HG03439 (cell line): ENCODE results near the gene CCBE1.

ENCODE experiments used
- ATAC-seq: cut with Tn5 transposase; IDR thresholded peaks from one replicate; pipeline ENCODE4 v1.9.1; 2021; ENCODE audit warnings: mild to moderate bottlenecking, moderate library complexity; ENCODE audit not compliant: unreplicated experiment

The CCBE1 gene

DNA sequence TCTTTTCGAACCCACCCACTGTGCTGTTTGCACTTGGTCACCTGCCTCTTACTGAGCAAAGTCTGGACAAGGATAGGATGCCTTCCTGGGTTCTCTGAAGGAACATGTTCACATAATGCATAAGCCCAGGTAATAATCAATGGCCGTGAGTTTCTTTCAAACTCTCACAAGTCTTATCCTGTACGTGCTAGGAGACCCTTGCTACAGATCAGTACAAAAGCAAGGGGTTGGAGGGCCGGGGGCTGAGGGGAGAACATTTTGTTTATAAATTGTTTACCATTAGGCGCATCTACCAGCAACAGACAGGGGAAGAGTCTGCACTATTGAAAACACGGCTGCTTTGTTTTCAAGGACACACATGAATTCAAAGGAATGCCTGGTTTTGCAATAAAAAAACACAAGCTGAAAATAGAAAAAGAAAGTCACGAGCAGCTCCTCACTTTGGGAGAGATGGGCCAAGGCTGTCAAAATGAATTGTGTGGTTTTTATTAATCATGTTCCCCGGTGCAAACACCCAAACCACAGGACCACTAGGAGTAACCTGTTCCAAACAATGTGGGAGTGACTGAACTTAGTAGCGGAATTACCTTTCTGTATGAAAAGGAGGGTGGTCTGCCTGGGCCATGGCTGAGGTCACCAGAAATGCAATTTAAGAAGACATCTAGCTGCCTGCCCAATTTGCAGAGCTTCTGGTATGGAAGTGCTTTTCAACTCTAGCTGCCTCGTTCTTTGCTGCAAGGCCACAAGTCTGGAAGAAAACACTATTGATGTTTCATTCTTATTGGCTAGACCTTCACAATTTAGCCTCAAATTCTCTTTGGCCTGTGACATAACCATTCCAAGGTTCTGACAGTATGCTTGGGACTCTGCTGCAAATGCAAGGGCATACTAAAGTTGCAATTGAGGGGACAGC, 73.5 kb downstream of the CCBE1 start:
- ATAC-seq: no peak

DNA sequence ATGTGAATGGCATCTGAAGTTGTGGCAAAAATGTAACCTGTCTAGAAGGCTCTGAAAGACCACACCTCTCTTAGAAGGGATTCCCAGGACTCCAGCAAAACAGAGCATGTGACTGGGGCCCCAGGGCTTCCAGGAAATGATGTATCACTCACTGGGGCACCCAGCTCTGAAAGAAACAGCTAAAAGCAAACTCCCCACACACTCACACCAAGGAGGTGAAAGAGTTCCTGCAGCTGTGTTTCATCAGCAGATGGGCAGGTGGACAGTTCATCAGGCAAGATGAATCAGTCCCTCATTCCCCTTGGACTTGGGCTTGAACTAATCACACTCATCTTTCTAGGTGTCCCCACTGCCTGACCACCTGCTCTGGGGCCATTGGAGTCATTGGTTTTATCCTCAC, 76.2 kb downstream of the CCBE1 start:
- ATAC-seq: no peak

DNA sequence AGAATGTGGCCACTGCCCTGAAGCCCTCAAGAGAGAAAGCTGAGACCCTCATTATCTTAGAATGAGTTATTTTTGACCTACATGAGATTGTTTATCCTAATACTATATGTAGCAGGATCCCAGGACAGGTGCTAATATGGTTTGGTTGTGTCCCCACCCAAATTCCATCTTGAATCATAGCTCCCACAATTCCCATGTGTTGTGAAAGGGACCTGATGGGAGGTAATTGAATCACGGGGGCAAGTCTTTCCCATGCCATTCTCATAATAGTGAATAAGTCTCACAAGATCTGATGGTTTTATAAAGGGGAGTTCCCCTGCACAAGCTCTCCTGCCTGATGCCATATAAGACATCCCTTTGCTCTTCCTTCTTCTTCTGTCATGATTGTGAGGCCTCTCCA, 76.8 kb downstream of the CCBE1 start:
- ATAC-seq: no peak

DNA sequence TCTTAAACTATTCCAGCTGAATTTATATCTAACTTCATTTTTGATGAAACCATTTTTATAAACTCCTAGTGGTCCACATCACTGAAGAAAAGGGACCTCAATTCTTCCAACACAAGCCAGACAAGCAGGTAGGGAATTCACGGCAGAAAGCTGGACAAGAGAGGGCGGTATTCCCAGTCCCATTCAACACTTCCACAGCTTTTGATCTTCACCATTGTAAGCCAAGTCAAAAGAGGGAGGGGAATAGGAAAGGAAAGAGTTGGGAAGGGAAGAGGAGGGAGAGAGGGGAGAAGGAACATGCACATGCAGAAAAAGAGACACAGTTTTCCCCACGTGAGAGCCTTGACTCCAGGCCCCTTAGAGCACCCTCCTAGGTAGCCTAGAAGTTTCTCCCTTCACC, 77.4 kb downstream of the CCBE1 start:
- no peak for ATAC-seq

DNA sequence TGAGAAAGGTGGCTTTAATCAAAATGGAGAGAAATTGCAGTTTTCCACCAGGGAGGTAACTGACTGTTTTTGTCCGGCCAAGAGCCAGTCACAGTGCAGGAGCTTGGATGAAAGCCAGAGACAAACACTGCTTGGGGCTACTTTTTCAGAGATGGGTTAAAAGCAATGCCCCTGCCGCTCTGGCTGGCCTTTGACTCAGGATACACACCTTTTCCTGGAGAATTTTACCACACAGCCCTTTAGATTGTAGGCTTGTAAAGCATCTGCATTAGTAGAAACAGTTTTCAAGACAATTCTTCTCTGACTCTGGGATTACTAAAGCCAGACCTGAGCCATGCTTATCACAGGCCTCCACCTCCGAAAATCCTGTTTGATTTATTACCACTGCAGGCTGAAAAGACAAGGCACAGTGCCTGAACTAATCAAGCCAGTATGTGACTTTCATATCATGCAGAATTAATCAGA, 79.7 kb downstream of the CCBE1 start:
- no peak for ATAC-seq

DNA sequence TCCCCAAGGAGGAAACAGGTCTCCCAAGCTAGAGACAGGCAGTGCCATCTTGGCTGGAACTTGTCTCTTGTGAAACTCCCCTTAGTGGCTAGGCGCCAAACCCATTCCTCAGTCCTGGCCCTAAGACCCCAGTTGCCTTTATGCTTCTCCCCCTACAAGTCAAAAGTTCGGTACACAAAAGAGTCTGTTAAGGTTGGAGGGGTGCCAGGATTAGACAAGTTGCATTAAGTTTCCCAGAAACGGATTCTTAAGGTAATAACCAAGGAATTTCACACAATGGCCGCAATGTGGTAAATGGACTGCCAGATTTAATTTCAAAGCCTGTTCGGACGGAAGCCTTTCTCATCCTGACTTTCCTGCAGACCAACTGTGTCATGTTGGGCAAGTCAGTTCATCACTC, 80.7 kb downstream of the CCBE1 start:
- ATAC-seq: no peak

DNA sequence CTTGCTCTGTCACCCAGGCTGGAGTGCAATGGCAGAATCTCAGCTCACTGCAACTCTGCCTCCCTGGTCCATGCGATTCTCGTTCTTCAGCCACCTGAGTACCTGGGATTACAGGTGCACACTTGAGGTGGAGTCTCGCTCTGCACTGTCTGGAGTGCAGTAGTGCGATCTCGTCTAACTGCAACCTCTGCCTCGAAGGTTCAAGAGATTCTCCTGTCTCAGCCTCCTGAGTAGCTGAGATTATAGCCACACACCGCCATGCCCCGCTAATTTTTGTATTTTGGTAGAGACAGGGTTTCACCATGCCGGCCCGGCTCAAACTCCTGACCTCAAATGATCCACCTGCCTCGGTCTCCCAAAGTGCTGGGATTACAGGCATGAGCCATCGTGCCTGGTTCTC, 83.3 kb downstream of the CCBE1 start:
- no peak for ATAC-seq

DNA sequence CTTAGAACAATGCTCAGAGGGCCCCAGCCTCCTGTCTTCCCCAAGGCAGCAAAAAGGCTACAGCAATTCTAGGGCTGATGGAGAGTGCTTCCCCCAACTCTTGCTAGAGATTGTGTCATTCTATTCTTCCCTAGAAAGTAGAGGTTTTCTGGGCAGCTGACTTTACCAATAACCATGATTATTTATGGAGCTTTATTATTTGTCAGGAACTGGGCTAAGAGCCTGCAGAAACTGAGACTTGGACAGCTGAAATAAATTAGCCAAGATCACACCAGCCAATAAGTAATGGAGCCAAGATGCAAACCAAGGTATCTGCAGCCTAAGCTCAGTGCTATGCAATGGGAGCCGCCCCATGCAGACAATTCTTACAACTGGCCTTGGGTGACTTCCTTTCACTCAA, 84.8 kb downstream of the CCBE1 start:
- no peak for ATAC-seq

DNA sequence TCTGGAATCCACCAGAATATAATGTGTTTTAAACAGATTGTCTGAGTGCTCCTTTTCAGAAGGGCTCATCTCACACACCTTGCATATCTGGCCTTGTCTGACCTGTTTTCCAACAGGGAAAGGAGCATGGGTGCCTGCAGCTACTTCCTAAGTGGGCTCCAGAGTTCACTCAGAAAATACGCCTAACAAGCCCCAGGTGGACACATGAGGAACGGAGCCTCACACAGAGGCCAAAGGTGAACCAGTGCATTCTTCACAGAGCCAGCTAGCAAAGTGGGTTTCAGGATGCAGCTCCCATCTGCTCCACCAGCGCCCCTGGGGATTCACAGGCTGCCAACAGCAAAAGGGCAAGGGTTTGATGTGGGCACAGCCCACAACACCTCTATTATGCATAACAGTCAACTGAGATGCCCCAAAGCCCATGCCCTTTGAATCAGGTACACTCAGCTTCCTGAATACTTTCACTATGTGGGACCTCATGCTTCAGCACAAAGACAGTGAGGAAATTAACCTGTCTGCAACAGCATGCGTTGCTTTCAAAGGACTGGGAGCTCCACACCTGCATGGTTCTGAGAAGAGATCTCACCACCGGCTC, 86.6 kb downstream of the CCBE1 start:
- no peak for ATAC-seq

DNA sequence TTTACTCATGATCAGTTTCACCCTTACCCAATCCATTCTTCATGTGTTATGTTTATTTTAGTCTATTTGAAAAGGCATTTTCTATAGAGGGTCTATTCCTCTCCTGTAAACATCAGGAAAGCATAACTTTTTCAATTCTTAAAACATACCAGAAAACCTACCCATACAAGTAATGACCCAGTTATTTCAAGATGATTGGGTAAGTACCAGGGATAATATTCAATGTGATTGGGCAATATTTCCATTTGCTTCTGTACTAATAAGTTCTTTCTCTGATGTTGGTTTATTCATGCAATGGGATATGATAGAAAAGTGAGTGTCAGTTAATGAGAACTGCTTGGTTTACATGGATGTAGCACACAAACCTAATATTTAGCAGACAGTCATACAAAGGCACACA, 87.6 kb downstream of the CCBE1 start:
- ATAC-seq: no peak

DNA sequence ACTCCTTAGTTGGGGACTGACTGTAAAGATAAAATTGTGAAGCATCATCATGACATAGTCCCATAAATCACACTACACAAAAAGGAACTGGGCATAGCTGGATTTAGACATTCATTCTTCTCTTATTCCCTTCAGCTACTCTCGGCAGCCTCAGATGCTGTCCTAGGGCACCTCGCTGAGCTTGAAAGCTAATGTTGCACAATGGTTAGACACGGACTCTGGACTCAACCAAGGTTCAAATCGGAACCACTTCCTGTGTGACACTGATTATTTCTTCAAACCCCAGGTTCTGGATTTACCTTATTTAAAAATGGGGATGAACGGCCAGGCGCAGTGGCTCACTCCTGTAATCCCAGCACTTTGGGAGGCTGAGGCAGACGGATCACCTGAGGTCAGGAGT, 89.8 kb downstream of the CCBE1 start:
- ATAC-seq: no peak

DNA sequence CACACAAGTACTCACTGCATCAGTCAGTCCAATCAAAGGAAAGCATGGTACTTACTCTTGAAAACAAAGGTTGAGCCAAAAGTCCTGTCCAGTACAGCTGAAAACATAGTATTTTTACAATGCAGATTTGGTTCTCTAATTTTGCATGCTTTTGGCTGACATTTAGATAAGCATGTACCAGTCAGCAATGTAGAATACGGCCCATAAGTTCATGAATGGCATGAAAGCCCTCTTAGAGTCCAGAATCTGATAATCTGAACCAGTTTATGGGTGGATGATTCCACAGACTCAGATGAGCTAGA, 90.2 kb downstream of the CCBE1 start:
- ATAC-seq: no peak

DNA sequence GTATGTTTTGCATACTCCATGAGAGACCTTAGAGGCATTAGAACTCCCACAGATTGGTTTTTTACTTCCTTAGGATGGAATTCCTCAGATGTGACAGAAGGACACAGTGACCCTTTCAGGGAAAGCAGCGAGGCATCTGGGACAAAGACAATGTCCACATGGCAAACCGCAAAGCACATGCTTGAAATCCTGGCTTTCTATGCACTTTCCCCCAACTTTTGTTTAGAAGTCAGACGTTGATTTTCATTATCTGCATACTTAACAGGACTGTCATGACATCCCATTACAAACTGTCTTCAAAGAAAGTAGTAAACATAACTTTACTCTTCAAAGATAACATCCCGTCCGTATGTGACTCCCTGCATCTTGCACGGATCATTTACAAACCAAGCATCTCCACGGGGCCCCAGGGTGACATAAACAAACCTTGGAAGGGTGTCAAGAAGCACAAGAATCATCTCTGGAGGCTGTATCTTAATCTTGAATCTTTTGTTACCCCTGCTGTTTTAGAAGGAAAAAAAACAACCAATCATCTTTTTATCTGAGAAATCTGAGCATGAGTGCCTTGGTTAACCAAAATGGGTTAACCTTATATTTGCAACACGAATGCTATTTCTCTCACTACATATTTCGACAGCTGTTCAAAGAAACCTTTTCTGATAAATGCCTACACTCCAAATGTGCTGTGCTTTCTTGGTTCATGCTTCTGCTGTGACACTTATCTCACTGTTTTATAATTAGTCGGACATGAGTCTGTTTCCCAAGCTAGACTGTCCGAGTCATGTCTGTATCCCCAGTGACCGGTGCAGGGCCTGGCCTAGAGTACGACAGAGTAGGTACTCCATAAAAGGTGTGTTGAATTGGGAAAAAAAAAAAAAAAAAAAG, 90.8 kb downstream of the CCBE1 start:
- no peak for ATAC-seq

DNA sequence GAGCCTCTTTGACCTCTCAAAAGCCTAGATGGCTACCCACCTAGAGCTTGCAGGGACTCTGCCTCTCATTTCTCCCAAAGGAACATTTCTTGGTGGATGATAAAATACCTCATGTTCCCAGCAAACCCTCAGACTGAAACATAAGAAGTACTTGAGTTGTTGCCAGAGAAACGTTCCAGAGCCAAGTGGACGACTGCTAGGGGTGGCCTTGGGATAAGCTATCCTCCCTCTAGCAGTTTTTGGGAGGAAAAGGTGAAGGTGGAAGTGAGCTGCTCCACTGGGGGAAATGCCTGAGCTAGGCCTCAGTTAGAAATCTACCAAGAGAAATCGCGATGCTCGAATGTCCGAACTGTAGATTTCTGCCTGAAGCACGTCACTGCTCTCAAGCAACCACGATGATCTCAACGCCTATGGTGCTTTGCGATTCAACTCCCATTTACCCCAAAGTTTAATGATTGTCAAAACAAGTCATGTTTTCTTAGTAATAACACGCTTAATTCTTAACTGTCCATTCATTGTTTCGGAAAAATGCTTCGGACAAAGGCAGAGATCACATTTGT, 91.5 kb downstream of the CCBE1 start:
- ATAC-seq: no peak

DNA sequence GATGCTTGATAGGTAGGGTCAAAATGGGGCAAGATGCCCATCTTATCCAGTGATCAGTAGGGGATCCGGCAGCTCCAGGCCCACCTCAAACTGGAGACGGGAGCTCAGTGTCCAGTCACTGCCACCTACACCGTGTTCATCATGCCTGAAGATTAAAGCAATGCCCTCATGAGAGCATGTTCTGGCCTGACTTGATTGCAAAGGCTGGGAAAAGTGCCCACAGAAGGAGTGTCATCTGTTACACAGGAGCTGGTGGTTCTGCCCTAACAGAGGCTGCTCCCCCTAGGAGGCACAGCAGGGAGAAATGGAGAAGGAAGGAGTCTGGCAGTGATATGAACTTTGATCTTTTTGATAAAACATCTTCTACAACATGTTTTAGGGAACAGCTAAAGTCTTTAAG, 92.3 kb downstream of the CCBE1 start:
- ATAC-seq: no peak

DNA sequence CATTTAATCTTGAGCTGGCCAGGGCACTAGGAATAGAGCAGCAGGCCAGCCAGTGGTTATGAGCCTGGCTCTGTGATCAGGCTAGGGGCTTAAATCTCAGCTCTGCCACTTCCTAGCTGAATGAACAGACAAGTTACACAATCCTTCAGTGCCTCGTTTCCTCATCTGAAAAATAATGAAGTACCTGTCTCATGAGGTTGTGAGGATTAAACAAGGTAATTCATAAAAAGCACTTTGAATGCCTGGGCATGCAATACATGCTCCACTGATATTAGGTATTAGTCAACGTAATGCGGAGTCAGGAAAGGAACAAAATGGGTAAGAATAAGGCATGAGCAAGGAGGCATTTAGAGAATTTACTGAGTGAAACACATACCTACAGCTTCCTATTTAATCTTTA, 100.2 kb downstream of the CCBE1 start:
- ATAC-seq: no peak

DNA sequence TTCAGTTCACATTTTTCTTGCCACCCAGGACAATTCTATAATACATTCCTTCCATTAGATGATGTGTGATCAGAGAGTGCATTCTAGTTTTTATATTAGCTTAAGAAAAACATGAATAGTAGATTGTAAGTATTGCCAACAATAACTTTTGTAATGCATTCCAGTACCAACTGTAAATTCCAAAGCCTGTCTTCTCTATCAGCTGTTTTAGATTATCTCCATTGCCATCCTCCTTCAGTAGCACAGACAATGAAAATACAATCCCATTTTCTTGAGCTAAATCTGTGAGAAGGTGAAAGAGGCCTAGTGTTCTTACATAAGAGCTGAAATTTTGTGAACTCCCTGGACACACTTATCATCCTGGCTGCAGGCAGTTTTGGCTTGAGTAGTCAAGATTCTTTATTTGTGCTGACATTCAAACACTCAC, 103.9 kb downstream of the CCBE1 start:
- ATAC-seq: no peak

DNA sequence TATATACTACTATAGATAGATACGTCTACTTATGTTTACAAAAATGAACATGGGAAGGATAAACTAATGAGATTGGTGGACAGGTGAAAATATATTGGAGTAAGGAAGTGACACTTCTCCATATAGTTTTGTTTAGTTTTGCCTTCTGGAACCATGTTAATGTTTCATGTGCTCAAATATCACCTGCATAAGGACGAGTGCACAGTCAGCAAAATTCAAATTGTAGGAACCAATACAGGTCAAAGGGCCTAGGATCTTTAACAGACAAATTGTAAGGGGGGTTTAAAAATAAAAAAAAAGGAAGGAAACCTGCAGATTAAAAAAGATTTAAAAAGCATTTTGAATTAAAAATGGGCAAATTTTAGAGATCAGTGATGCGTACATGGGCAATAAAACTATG, 104.6 kb downstream of the CCBE1 start:
- ATAC-seq: no peak

DNA sequence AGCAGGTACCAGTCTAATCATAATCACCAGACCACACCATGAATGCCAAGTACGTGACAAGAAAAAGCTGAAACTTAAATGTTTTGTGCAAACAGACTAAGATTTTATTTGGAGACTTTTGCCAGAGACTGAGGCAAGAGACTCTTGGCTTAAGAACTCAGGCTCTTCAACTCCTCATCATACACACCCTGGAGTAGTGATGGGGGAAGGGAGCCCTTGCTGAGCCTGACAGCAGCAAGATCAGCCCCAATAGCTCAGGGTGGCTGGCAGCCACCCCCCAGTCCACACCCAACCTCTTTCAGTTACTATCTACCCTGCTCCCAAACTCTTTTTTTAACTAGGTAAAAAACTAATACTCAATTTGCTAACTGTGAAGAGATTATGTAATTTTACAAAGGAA, 114.8 kb downstream of the CCBE1 start:
- no peak for ATAC-seq

DNA sequence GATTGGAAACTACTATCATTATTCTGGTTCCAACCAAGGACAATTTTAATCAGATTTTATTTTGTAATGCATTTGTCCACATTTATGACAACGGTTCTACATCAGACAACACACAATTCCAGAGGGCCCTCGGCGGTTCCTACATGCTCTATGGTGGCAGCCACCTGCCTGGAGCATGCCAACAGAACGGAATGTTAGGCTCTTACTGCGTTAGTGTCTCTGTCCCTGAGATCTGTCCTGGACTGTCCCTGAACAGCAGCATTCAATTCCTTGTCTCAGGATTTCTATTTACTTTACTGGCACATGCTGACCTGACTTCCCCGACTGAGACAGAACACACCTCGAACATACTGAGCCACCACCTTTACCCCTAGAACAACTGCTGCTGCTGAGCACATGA, 117.7 kb downstream of the CCBE1 start:
- no peak for ATAC-seq

DNA sequence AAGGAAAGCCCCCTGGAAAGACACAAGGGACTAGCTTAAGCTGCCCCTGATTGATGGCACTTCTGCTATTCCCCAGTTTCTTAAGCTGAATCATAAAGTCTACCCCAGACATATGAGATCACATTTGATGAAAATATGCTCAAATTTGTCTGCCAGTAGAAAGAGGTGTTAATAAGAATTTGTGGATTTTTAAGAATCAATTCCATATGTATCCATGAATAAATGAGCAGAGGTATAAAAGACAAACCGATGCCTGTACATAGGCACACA, 119.9 kb downstream of the CCBE1 start:
- no peak for ATAC-seq
